ES-I3 (cell line): ENCODE measurements around the gene LIFR.

Source experiments
- H3K36me3 ChIP-seq: 2 replicates; pipeline ENCODE4 v1.6.1; 2013; ENCODE audit warnings: mild to moderate bottlenecking, low read length, control low read depth, moderate library complexity; ENCODE audit not compliant: insufficient read depth
- H3K4me1 ChIP-seq: 2 replicates; pipeline ENCODE4 v1.6.1; 2013; ENCODE audit warnings: mild to moderate bottlenecking, control low read depth, low read length; ENCODE audit not compliant: insufficient read depth
- H3K9ac ChIP-seq: 2 replicates; pipeline ENCODE4 v1.6.1; 2013; ENCODE audit warnings: low read depth, mild to moderate bottlenecking, low read length, moderate library complexity
- H3K9me3 ChIP-seq: 2 replicates; pipeline ENCODE4 v1.6.1; 2013; ENCODE audit warnings: mild to moderate bottlenecking, low read length, moderate library complexity; ENCODE audit not compliant: control insufficient read depth, insufficient read depth

Gene LIFR

DNA sequence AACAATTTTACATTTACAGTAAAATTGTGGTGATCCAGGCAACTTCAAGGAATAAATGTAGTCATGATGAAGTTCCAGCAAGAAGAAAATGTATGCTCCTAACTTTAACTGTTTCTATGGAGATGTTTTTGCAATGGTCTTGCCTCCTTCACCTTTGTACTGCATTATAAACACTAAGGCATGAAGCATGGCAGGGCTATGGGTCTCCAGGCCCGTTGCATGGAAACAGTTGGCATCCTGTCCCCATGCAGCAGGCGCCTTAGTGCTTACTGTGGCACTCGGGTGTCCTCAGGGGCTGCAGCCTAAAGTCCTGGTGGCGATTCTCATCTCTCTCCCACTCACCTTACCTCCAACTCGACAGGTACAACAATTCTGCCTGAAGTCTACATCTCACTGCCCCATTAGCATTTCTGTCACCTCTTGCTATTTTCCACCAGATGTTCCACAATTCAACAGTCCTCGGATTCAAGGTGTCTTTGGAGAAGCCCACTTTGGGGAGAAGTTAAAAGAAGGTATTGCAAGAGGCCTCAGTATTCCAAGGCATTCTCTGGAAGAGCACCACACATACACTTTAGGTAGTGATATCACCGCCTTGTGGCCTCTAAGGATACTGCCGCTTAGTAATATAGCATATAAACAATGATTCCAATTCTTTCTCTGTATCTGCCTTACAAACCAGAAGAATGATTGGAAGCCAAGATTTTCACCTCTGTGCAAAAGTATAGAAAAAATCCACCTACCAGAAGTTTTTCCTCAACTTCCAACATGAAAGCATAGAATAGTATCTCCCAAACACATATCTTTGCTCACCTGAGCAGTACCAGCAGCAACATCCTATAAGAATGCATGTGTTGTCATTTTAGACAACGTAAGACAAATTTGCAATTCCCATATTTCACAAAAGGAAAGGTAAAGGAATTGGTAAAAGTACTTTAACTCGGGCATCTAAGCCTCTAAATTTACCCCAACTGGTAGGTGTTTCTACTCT lies 5.1 kb downstream of the LIFR start:
- no peak overlapping the region for H3K9ac ChIP-seq
- no peaks in the 10 kb centered on the region for H3K36me3 ChIP-seq
- H3K9me3 ChIP-seq = no peaks in the 10 kb centered on the region
- peaks cover 16% of the 10 kb centered on the region for H3K4me1 ChIP-seq

DNA sequence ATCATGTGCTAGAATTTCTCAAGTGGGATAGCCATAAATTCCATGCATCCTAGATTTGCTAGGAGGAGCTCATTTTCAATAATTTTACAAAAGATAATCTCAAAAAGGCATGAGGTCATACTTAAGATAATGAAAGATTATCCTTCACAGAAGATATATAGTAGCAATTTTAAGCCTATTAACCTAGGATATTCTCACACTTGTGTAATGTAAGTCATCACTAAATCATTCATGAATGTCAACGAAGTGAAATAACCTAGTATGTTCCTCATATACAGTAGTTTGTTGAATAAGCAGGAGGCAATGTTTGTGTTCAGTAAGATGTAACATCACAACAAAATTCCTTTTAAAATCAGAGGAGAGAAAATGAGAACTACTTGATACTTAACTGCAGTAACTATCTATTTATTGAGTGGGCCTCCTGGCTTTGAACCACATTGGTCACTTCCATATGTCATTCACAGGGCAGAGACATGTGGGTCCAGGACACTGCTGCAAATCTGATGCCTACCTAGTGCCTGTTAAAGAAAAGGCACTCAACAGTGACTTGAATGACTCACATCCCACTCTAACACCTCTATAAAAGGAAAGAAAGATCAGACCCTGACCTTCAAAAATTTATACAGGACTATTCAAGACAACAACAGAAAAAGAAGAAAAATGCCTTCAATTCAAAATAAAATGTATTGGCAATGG lies 8.2 kb downstream of the LIFR start:
- H3K36me3 ChIP-seq = no peaks in the 10 kb centered on the region
- H3K4me1 ChIP-seq = peaks cover 8% of the 10 kb centered on the region
- H3K9ac ChIP-seq = no peak overlapping the region
- H3K9me3 ChIP-seq = no peaks in the 10 kb centered on the region

DNA sequence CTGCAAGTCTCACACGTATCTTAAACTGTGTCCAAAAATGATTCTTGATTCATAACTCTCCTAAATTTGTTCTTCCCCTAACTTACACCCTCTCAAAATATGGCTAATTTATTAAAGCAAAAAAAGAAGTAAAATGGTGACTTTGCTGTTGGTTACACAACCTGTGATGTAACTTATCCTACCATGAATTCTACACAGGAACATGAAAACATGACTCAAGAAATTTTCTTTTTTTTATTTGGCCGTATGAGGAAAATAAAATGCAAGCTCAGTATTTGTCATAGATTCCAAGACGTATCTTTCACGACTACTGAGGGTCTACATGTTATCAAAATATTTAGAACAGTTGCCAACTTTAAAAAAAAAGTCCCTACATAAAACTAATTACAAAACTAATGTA lies 9.2 kb downstream of the LIFR start:
- H3K9me3 ChIP-seq = no peaks in the 10 kb centered on the region
- peaks cover 8% of the 10 kb centered on the region for H3K4me1 ChIP-seq
- no peaks in the 10 kb centered on the region for H3K36me3 ChIP-seq
- no peak overlapping the region for H3K9ac ChIP-seq

DNA sequence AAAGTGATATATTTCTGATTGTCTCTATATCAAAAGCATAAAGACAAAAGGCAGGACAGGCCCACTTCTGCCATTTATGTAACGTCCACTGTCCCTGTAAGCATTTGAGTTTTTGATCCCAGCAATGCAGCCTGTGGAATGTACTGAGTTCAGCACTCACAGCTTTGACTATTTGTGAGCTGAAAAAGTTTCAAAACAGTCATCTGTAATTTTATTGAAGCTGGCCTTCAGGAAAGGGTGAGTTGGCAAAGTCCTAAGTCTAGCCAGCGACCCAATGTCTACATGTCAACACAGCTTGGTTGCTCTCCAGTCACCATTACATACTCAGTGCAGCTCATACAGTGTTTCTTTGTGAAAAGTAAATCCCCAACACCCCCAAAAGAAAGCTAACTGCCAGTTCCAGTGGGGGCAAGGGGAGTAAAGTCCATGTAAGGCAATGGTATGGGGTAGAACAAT lies 9.7 kb downstream of the LIFR start:
- H3K9me3 ChIP-seq = no peaks in the 10 kb centered on the region
- H3K36me3 ChIP-seq = no peaks in the 10 kb centered on the region
- no peak overlapping the region for H3K9ac ChIP-seq
- H3K4me1 ChIP-seq = peaks cover 8% of the 10 kb centered on the region

DNA sequence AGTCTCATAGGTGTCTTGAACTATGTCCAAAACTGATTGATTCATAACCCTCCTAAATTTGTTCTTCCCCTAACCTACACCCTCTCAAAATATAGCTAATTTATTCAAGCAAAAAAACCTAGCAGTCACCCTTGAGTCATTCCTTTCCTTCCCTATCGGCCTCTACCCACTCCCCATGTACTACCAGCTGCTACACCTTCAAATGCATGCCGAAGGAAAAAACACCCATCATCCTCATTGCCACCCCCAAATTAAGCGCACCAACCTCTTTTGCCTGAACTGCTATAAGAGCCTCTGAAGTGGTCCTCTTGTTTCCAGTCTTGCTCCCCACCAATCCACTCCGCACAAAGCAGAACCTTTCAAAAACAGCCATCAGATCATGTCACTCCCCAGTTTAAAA lies 12.6 kb downstream of the LIFR start:
- no peaks in the 10 kb centered on the region for H3K36me3 ChIP-seq
- no peak overlapping the region for H3K9ac ChIP-seq
- peaks cover 5% of the 10 kb centered on the region; the same call in 1 of the 2 replicates for H3K4me1 ChIP-seq
- no peaks in the 10 kb centered on the region for H3K9me3 ChIP-seq

DNA sequence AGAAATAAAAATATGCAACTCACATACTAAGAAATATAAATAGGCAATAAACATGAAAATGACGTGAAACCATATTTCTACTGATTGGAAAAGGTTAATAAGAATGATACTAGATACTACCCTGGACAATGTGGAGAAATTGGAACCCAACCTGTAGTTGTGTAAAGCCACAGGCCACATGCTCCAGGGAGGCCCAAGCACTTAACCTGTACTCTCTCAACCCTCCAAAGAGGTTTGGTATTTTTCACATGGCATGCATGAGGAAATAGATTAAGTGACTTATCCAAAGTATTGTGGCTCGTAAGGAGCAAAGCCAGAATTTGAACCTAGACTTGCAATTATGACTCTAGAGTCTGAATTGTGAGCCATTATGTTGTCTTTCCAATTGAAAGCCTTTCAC lies 13.4 kb downstream of the LIFR start:
- H3K9me3 ChIP-seq = no peaks in the 10 kb centered on the region
- no peaks in the 10 kb centered on the region for H3K36me3 ChIP-seq
- 0 out of 2 replicates have a peak, but pooled peaks cover under 1% of the 10 kb centered on the region for H3K4me1 ChIP-seq
- H3K9ac ChIP-seq = no peak overlapping the region

DNA sequence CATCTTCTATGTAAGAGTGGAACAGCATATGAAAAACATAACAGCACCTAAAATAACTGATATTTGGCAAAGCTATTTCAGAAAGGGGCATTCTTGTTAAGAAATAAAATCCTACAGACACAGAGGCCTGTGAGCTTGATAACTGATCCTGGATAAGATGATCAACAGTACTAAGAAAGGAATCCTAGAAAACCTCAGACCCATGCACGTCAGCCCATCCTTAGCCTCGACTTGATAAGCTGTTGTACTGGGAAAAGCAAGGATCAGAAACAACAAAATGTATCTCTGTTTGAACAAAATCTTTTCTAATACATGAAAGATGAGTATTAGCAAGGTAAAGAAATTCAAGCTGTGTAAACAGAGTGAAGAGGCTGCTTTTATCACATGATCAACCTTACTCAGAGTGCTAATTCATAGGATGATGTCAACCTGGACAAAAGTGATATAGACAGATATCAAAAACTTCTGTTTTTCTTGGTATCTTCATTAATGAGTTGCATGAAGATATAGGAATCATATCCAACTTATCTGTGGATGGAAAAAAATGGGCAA lies 15.2 kb downstream of the LIFR start:
- Histone ChIP-seq H3K36me3 (no peaks in the 10 kb centered on the region), H3K9ac (no peak overlapping the region), H3K4me1 (no peaks in the 10 kb centered on the region), H3K9me3 (no peaks in the 10 kb centered on the region)

DNA sequence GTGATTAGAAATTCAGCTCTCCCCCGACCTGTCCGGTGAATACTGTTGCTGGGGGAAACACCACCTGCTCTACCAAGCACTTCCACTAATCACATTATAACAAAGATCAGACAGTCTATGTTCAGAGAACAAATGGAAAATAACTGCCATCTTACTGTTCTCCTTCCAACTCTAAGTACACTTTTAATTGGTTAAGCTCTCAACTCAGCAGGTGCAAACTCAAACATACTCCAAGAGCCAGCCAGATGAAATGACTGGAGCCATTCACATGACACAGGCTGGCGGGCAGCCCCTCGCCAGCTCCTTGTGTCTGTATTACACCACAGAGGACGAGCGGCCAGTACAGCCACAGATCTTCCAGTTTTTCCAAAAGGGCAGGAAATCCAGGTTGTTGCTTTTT lies 16.1 kb downstream of the LIFR start:
- H3K36me3 ChIP-seq = no peaks in the 10 kb centered on the region
- H3K4me1 ChIP-seq = no peaks in the 10 kb centered on the region
- H3K9ac ChIP-seq = no peak overlapping the region
- H3K9me3 ChIP-seq = no peaks in the 10 kb centered on the region

DNA sequence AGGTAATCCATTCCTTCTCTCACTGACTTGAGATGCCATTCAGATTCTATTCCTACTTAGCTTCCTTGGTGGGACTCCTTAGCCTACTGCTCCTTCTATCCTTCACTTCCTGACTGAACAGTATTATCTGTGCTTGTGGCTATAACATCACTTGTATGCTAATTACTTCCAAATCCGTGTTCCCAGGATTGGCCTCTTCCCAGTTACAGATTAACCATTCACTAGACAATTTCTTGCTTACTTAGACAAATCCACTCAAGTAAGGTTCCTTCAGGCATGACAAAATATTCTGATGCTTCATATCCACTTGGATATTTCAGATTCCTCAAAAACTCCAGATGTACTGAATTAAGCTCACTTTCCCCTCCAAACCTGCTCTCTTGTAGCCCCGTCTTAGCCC lies 18.3 kb downstream of the LIFR start:
- H3K4me1 ChIP-seq = peaks cover 3% of the 10 kb centered on the region; the same call in 1 of the 2 replicates
- no peaks in the 10 kb centered on the region for H3K9me3 ChIP-seq
- no peak overlapping the region for H3K9ac ChIP-seq
- no peaks in the 10 kb centered on the region for H3K36me3 ChIP-seq

DNA sequence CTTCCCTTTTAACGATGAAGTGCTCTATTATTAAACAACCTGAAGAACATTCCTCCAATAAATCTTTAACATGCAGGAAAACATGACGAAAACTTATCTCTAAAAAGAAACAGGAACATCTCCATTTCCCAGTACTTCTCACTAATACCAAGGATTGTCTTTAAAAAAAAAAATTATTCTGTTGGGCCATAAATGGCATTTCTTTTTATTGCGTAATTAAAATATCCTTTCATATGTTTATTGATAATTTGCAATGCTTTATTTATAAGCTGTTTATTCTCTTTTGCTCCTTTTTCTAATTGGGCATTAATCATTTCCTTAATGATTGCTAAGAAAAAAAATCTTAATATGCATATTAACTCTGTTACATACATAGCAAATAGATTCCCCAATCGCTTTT lies 18.9 kb downstream of the LIFR start:
- H3K36me3 ChIP-seq = no peaks in the 10 kb centered on the region
- no peak overlapping the region for H3K9ac ChIP-seq
- H3K4me1 ChIP-seq = peaks cover 9% of the 10 kb centered on the region; the same call in 1 of the 2 replicates
- H3K9me3 ChIP-seq = no peaks in the 10 kb centered on the region

DNA sequence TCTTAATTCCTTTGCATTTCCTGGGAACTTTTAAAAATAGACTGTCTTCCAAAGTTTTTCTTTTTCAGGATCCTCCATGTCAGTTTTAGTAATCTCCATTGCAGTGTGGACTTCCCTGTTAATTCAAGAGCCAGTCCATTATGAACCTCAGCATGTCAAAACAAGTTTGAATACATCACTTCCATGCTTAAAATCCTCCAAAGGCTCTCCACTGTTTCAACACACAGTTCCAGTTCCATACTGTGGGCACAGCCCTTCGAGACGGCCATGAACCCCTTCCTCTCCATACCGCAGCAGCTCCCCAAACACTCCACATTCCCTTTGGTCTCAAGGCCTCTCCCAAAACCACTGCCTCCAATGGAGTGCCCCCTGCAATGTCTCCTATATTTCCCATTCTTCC lies 19.5 kb downstream of the LIFR start:
- H3K9me3 ChIP-seq = no peaks in the 10 kb centered on the region
- H3K9ac ChIP-seq = no peak overlapping the region
- no peaks in the 10 kb centered on the region for H3K36me3 ChIP-seq
- H3K4me1 ChIP-seq = peaks cover 14% of the 10 kb centered on the region; the same call in 1 of the 2 replicates

DNA sequence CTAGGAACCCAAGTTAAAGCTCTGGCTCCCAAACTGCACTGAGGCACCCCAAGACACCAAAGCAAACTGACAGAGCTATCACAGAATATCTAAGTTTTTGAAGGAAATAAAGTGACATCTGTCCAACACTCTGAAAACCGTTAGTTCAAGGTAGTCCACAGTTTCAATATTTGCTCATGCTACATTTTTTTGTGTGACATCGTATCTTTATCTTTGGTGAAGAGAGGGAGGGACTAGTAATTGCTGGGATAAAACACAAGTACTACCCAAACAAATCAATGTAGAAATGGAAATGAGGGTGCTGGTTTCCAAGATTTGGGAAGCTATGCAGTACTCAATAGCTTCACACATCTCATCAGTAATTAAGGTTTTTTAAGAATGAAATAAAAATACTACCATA lies 20.6 kb downstream of the LIFR start:
- H3K9me3 ChIP-seq = no peaks in the 10 kb centered on the region; the same call in 1 of the 2 replicates
- H3K9ac ChIP-seq = no peak overlapping the region
- no peaks in the 10 kb centered on the region for H3K36me3 ChIP-seq
- H3K4me1 ChIP-seq = peaks cover 14% of the 10 kb centered on the region; the same call in 1 of the 2 replicates

DNA sequence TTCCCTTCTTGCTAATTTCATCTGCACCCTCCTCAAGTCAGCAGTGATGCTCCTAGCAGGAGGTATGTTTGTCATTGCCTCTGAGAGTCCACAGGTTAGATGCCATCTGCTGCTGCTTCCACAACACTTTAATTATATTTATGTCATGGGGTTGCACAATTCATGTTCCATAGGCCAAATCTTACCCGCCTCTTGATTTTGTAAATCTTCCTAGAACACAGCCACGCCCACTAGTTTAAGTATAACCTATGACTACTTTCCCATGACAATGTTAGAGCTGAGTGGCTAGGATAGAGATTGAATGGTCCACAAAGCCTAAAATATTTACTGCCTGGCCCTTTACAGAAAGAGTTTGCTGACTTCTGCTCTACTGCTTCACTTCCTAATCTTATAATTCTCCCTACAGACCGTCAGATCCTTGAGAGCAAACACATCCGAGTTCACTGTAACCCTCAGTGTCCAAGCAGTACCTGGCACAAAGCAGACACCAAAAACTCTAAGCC lies 21.1 kb downstream of the LIFR start:
- Histone ChIP-seq H3K36me3 (no peaks in the 10 kb centered on the region), H3K4me1 (peaks cover 14% of the 10 kb centered on the region; the same call in 1 of the 2 replicates), H3K9ac (no peak overlapping the region), H3K9me3 (no peaks in the 10 kb centered on the region; the same call in 1 of the 2 replicates)

DNA sequence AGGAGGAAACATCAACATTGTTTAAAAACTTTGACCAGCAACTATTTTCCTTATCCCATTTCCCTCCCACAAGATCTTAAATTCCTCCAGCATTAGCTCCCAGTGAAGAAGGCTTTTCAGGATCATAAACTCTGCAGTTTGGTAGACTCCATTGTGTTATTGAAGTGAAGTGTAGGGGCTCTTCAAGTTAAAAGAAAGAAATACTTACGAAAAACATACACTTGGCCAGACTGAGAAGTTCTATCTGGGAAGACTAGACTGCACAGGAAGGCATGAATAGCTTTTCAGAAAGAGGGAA lies 22.3 kb downstream of the LIFR start:
- Histone ChIP-seq H3K9me3 (no peaks in the 10 kb centered on the region; the same call in 1 of the 2 replicates), H3K36me3 (no peaks in the 10 kb centered on the region), H3K9ac (no peak overlapping the region), H3K4me1 (peaks cover 14% of the 10 kb centered on the region; the same call in 1 of the 2 replicates)
